ENCODE measurements around the gene NME7.
A peak's percentile ranks its signal among the peaks of the same experiment; 100 is the strongest.

Gene NME7

DNA sequence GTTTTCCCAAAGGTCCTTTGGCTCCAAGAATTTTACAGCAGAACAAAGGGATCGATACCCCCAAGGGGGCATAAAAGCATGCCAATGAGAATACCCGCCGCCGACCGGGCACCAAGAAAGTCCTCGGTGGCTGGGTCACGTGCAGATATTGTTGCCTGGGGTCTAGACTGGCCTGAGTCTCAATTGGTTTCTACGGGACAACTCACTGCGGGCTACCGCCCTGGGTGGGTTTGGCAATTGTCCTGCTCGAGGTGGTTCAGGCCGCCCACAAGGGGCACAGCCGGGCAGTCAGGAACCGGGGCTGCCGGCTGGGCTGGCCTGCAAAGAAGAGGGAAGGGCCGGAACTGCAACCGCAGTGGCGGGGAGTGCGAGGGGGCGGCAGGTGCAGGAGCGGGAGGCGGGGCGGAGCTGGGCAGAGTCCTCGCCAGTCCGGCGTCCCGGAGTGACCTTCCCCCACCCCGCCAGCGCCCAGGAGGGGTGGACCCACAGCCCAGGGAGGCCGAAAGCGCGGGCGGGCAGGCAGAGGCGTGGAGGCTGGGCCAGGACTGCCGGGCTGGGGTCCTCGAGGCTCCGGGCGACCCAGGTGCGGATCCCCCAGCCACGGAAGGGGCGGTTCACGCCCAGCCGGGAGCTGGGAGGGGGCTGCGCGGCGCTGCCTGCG is 262.0 kb downstream of the NME7 start:
- peak; percentile 50 to 81 for DNase-seq
- Histone ChIP-seq H3K27me3 (no peaks in the 10 kb centered on the region), H3K4me1 (peaks cover 0 to 46% (median 24%) of the 10 kb centered on the region in 4 donors), H3K4me3 (peak overlapping the region; percentile 66 to 81), H3K9me3 (no peaks in the 10 kb centered on the region), H3K27ac (peak overlapping the region; percentile 67 to 74), H3K36me3 (no peaks in the 10 kb centered on the region)
- TF ChIP-seq, protein P1, sequence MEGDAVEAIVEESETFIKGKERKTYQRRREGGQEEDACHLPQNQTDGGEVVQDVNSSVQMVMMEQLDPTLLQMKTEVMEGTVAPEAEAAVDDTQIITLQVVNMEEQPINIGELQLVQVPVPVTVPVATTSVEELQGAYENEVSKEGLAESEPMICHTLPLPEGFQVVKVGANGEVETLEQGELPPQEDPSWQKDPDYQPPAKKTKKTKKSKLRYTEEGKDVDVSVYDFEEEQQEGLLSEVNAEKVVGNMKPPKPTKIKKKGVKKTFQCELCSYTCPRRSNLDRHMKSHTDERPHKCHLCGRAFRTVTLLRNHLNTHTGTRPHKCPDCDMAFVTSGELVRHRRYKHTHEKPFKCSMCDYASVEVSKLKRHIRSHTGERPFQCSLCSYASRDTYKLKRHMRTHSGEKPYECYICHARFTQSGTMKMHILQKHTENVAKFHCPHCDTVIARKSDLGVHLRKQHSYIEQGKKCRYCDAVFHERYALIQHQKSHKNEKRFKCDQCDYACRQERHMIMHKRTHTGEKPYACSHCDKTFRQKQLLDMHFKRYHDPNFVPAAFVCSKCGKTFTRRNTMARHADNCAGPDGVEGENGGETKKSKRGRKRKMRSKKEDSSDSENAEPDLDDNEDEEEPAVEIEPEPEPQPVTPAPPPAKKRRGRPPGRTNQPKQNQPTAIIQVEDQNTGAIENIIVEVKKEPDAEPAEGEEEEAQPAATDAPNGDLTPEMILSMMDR (IDR thresholded peaks at IDR 0.05): no peak
- intact Hi-C loops (cut with DNase I; ENCODE audit: low total_unique reads): no loop called here

- Histone ChIP-seq H3K9me3 (no peaks in the 10 kb centered on the region), H3K27me3 (no peaks in the 10 kb centered on the region), H3K4me1 (peaks cover 0 to 40% (median 22%) of the 10 kb centered on the region in 4 donors), H3K27ac (peak overlapping the region in 1 of 2 donors; percentile 74), H3K4me3 (peak overlapping the region; percentile 66 to 81), H3K36me3 (no peaks in the 10 kb centered on the region)
- no peak for DNase-seq
- intact Hi-C loops (cut with DNase I; ENCODE audit: low total_unique reads): no loop called here
- TF ChIP-seq, protein P1 (IDR thresholded peaks at IDR 0.05): no peak
These were observed 262.5 kb downstream of the NME7 start for GRCh38 chr1:169105087-169105433.

- no peaks in the 10 kb centered on the region for H3K27me3 ChIP-seq
- peaks cover 0 to 36% (median 20%) of the 10 kb centered on the region in 4 donors for H3K4me1 ChIP-seq
- H3K9me3 ChIP-seq: no peaks in the 10 kb centered on the region
- intact Hi-C loops (cut with DNase I; ENCODE audit: low total_unique reads): no loop called here
- no peak overlapping the region for H3K27ac ChIP-seq
- H3K36me3 ChIP-seq: no peaks in the 10 kb centered on the region
- TF ChIP-seq, protein P1 (IDR thresholded peaks at IDR 0.05): no peak
- H3K4me3 ChIP-seq: no peak overlapping the region
- no peak for DNase-seq
These were observed 264.1 kb downstream of the NME7 start for GRCh38 chr1:169103480-169103893.

DNA sequence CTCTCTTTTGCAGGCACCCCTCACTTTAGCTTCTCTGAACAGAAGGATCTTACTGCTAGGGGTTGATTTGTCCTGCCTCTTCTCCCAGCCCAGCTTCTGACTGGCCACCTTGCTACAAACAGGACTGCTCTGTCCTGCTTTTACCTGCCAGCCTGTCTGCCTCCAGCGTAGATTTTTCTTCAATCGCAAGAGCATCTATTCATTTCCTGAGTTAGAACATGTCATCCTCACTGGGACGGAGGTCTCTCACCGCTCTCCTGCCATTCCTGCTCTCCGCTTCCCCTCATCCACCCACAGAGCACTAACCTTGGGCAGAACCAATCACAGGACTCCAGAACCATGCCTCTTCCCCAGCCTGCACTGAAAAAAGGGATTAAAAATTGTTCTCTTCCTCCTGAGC is 264.6 kb downstream of the NME7 start:
- H3K27ac ChIP-seq: no peak overlapping the region
- no peaks in the 10 kb centered on the region for H3K9me3 ChIP-seq
- TF ChIP-seq, protein P1 (IDR thresholded peaks at IDR 0.05): no peak
- intact Hi-C loops (cut with DNase I; ENCODE audit: low total_unique reads): no loop called here
- peaks cover 0 to 34% (median 18%) of the 10 kb centered on the region in 4 donors for H3K4me1 ChIP-seq
- no peaks in the 10 kb centered on the region for H3K27me3 ChIP-seq
- H3K36me3 ChIP-seq: no peaks in the 10 kb centered on the region
- no peak for DNase-seq
- H3K4me3 ChIP-seq: no peak overlapping the region

DNA sequence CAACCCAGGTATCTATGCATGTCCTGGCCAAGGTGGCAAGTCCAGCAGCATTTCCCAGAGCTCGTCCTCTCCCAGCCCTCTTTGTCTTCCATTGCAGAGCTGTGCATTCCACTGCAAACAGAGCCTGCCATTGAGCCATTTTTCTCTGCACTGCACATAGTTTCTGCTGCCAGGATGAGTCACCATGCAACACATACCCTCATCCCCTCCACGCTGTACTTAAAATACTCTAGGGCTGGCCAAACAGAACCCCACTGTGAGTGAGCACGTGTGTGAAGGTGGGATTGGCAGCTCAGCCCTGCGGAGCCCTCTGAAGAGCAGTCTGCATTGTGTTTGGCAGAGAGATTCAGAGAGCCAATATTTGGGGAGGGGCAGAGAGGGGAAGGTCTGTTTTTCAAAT is 265.0 kb downstream of the NME7 start:
- intact Hi-C loops (cut with DNase I; ENCODE audit: low total_unique reads): no loop called here

More for the DNA sequence above, 265.0 kb downstream of the NME7 start:
- H3K27me3 ChIP-seq: no peaks in the 10 kb centered on the region
- H3K36me3 ChIP-seq: no peaks in the 10 kb centered on the region
- no peaks in the 10 kb centered on the region for H3K9me3 ChIP-seq
- no peak for DNase-seq
- H3K4me3 ChIP-seq: no peak overlapping the region
- TF ChIP-seq, protein P1 (IDR thresholded peaks at IDR 0.05): no peak
- no peak overlapping the region for H3K27ac ChIP-seq
- peaks cover 0 to 30% (median 18%) of the 10 kb centered on the region in 4 donors for H3K4me1 ChIP-seq
